Measurements from ENCODE around the gene CNTN1.

The CNTN1 gene

DNA sequence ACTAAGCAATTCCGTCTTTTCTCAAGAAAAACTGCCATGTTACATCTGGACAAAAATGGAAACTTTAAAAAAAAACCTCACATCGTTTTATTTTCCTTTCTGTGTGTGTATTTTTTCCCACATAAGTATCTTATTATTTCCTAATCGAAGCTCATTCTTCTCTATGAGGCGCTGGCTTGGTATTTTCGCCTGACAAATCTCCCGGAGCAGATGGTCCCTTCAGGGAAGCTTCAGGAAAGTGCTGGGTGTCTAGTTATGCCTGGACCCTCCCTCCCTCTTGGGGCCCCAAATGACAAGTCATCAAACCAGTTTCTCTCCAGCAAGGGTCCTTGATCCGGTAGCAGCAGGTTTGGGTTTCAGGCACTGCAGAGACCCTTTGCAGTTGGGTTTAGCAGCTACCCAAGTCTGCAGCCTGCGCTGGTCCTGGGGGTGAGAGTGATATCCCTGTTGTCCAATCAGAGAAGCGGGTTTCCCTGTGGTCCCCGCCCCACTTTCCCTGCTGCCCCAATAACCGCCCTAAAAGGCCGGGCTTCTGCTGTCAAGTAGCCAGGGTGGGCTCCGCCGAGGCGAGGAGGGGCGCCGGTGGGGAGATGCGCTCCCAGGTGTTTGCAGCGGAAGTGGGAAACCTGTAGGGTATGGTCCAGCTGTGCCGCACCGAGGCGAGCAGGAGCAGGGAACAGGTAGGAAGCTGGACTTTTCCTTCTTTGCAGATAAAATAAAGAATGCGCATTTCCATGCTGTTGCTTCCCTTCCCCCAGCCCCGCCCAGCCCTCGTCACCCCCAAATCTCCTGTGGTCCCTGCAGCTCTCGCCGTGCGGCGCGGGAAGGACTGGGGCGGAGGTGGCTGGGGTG, at the start of gene CNTN1:
CNTN1 (plus strand) TSS at position 527 of the 852 bp plus-strand sequence.
- no peak for DNase-seq

DNA sequence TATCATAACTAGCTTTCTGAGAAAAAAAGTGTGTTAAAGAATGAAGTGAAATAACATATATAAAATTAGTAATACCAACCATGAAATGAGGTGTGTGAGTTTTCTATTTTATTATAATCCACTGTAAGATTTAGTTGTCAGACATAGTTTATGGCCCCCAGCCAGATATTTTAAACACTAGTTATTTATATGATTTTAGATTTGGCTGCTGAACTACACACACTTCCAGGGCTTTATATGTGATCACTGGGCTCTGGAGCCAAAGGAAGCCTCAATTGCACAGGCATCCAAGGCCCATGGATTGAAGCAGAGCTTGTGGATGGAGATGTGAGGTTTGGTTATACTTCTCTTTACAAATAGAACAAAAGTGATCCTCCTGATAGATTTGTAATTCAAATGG, 48.7 kb upstream of the CNTN1 start:
- DNase-seq: no peak

DNA sequence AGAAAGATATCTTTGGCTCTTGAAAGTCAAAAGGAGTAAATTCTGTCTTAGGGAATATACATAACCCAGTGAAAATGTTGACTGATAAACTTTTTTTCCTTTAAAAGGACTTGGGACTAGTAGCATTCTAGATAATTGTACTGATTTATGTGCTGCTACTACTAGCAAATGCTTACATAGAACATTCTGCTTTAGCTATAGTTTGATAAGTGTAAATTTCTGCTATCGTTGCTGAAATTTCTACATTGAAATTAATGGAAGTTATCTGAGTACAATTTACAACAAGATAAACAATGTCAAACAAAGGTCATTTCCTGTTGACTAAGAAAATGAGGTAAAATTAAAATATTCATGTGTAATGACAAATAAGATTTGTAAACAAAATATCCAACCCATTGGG, 48.3 kb upstream of the CNTN1 start:
- DNase-seq: no peak

DNA sequence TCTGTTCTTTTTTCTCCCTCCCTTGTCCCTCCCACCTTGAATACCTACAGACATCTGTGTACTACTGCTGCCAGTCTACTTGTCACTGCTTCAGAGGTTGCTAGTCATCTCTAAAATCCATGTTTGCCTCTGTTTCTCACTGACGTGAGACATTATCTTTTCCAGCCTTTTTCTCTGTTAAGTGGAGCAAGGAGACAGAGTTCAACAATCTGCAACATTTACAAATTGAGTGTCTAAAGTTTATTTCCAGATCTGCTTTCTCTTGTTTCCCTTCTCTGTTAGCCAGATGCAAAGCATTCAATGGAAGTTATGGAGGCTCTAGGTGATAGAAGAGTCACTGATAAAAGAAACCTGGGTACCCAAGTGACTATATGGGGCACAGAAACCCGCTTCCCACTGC, 47.5 kb upstream of the CNTN1 start:
- DNase-seq: no peak

DNA sequence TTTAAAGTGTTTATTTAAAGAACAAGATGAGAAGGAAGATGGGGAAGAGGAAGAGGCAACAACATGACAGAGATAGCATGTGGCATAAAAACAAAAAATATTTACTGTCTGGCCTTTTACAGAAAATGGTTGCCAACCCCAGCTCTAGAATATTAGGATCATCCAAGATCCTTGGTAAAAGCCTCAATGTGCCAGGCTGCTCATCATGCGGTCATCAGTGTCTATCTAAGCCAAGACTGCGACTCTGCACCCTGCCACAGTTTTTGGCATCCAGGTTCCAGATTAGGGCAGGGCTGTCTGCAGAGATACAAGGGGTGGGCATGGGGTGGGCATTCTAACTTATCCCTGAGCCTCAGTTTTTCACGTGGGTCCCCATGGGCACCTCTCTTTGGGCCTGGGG, 46.9 kb upstream of the CNTN1 start:
- no peak for DNase-seq

DNA sequence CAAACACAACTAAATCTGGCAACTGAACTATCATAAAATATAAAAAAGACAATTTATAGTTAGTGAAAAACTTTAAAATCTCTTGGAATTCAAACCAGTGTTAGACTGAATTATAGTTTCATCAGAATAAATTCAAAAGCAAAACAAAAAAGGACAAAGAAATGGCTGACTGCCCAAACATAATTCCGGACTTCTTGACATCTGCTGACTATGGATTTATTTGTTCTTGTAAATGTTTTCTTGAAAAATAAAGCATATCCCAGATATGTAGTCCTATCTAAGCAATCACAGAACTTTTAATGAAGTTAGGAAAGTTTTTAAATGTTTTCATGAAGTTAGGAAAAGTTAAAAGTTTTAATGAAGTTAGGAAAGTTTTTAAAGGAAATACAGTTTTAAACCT, 45.8 kb upstream of the CNTN1 start:
- no peak for DNase-seq

DNA sequence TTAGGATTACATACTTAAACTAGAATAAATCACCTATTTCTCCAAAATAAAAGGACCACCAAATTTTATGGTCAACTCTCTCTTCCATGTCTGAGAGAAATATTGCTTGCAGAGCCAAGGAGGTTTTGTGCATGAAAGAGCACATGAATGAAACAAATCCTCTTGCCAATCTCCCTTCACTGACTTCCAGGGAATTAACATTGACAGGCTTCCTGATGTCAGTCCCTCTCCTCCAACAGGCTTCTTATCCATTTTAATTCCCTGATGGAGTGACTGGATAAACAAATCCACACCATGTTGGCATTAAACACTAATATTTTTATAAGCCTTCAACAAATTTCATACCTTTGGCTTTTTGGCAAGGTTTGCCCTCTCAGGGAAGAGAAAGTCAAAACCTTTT, 45.3 kb upstream of the CNTN1 start:
- no peak for DNase-seq

DNA sequence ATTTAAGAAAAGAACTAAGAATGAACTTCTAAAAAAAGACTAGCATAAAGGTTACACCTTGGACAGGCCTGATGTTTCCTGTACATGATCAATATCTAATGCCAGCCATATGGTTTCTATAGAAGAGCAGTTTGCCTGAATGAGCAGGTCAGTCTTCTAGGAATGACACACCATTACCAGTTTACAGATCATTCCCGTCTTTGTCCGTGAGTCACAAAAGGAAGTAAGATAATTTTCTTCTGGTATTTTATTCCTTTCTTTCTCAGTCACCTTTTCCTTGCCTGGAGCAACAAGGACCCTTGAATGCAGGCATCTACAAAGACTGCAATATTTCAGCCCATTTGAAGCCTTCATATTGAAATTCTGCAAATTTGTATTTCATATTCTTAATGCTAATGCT, 44.6 kb upstream of the CNTN1 start:
- no peak for DNase-seq

DNA sequence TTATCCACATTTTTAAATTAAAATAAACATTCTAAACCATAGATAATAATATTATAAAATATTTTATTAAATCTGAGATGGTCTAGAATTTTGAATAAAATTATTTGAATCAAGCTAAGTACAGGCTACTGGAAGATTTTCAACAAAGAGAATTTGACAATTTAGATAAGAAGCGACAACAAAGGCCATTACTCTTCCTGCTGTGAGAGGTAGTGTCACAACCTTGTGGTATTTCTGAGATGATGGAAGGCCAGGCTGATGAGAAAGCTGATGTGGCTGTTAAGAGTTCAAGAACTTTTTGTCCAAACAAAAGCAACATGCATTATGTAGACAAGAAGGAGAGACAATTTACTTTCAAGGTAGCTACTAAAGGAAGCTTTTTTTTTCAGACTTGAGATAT, 43.7 kb upstream of the CNTN1 start:
- no peak for DNase-seq

DNA sequence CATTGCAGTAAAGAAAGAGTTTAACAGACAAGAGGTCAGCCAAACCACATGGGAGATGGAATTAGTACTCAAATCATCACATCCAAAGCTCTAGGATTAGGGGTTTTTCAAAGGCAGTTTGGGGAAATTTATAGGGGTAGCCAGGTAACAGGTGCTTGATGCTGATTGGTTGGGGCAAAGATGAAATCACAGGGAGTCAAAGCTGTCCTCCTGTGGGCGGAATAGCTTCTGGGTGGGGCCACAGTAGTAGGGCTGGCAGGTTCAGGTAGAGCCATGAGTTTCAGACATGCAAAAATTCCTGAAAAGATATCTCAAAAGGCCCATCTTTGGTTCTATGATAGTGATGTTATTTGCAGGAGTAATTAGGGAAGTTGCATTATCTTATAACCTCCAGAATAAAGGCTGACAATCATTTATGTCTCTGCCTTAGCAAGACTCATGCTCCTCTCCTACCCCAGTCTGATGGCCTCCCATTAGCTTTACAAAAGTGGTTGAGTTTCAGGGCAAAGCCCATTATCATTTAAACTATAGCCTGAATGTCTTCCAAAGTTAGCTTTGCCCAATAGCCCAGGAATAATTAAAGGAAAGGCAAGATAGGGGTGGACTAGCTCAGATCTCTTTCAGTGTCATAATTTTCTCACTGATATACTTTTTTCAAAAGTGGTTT, 42.1 kb upstream of the CNTN1 start:
- DNase-seq: no peak

DNA sequence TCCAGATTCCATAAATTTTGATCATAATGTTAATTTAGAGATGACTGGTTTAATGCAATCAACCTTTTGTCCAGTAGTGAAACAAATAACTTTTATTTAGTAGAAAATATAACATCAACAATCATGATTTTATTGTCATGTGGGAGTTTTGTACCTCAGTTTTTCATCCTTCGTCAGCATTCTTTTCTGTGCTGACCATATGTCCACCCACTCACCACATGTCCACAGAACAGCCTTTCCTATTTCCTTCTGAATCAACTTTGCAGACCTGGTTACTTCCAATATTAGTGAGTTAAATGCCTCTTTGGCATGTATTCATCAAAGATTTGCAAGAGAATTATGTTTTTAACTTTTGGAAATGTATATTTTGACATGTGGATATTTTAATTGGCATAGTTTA, 36.8 kb upstream of the CNTN1 start:
- no peak for DNase-seq

DNA sequence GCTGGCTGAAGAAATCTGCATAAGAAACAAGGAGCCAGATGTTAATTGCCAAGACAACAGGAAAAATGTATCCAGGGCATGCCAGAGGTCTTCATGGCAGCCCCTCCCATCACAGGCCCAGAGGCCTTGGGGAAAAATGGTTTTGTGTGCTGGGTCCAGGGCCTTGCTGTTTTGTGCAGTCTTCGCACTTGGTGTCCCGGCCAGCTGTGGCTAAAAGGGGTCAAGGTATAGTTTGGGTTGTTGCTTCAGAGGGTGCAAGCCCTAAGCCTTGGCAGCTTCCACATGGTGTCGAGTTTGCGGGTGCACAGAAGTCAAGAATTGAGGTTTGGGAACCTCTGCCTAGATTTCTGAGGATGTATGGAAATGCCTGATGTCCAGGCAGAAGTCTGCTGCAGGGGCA, 29.9 kb upstream of the CNTN1 start:
- no peak for DNase-seq

DNA sequence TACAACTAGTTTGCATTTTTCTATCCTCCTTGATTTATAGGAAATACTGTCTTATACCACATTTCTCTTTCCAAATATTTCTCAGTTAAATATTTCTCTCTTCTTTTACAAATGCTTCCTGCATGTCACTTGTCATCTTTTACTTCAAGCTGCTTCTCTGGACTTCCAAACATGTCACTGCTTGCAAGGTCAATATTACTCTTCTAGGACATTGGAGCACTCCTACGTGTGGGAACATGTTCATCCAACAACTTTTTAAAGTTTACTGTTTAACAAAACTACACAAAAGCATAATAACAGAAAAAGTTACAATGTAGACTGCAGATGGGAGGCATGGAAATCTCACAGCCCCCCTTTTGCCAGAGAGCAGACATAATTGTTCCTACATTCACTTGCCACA, 28.5 kb upstream of the CNTN1 start:
- no peak for DNase-seq

DNA sequence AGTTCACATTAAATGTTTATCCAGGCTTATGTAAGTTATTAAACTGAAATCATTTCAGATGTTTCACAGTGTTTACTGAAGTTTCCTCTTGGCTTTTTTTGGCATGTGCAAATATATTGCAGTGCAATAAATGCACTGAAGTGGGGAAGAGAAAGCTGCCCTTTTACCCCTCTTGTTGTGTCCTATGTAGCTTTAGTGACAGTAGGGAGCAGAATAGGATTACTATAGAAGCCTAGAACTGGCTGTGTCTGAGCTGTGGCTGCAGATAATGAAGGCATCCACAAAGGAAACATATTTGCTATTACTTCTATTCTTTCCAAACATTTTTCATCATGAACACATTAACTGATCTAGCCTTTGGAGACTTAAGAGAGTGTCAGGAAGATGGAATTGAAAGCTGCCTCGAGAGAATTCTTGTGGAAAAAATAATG, 24.1 kb upstream of the CNTN1 start:
- DNase-seq: no peak

DNA sequence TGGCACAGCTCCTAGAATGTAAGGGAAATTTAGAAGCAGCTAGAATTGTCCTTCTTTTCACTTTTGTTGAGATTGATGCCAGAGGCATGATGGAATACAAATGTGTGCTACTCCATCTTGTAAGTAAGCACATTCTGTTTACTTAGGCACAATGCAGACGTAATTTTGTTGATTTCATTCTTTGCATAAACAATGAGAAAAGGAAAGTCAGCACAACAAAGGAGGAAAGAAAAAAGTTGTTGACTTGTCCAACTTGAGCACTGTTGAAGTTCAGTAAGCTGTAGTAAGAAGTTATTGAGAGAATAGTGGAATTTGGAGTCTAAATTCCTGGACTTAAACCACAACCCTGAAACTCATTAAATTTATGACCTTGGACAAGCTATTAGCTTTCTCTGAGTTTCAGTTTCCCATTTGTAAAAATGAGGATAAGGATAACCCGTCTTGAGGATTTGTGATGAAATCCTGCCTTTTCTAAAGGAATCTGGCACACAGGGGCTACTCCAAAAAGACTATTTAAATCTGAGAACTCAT, 19.4 kb upstream of the CNTN1 start:
- DNase-seq: no peak

DNA sequence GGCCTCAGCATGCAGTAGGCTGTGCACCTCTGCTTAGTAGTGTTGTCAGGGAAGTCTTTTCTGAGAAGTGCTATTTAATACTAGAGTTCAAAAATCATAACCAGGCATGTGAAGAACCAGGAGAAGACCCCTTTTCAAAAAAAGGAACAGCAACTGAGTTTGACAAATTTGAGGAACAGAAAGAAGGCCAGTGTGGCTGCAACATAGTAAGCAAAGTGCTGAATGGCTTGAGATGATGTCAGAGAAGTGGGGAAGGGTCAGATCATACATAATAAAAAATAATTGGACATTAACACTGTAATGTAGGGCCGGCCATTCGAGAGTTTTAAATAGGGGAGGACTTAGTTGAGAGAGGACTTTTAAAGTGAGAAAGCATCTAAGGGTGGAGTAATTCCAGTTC, 11.1 kb upstream of the CNTN1 start:
- no peak for DNase-seq

DNA sequence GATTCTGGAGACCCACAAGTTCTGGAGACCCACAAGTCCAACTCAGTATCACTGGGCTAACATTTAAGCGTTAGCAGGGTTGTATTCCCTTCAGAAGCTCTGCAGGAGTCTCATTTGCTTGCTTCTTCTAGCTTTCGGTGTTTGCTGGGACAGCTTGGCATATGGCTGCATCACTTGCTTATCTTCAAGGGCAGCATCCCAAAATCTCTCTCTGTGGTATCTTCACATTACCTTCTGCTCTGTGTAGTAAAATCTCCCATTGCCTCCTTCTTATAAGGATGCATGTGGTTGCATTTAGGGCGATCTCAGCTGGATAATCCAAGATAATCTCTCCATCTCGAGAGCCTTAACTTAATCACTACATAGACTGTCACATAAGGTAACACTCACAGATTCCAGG, 7.3 kb upstream of the CNTN1 start:
- DNase-seq: no peak

DNA sequence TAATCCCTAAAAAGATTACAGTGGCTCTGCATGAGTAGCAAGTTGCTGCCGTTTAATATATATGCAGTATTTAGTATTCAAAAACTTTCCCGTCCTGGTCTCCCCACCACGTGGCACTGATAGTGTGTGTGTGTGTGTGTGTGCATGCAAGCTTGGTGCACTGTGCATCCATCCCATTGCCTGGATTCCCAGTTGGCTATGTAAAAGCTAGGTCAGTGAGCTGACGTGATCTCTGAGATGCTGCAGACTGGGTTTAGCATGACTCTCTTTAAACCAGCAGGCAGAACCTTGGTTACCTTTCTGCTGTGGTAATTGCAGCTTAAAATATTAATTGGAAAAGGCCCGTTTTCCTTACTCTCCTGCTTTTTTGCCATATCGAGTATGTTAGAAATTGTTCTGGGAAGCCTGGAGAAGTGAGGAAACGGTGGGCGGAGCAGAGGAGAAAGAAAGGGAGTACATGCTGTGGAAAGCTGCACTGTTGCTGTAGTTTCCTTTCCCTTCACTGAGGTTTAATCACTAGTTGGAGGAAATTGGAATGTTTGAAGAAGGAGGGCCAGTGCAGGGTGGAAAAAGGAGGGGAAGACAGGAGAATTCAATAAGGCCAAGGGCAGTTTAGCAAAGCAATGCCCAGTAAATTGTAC, 4.0 kb upstream of the CNTN1 start:
- no peak for DNase-seq

DNA sequence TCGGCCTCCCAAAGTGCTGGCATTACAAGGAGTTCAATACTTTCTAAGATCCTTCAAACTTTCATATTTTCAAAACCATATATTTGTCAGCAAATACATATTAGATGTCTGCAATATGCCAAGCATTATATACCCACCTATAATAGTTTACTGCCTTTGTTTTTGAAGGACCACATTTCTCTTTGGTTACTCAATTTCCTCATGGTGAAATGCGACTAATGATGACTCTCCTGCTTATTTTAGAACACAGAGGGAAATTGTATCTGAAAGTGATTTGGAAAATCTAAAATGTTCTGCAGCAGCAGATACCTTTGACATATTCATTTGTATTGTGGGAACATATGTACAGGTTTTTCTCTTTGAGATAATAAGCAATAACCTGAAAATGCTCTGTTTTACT, 2.7 kb upstream of the CNTN1 start:
- no peak for DNase-seq

DNA sequence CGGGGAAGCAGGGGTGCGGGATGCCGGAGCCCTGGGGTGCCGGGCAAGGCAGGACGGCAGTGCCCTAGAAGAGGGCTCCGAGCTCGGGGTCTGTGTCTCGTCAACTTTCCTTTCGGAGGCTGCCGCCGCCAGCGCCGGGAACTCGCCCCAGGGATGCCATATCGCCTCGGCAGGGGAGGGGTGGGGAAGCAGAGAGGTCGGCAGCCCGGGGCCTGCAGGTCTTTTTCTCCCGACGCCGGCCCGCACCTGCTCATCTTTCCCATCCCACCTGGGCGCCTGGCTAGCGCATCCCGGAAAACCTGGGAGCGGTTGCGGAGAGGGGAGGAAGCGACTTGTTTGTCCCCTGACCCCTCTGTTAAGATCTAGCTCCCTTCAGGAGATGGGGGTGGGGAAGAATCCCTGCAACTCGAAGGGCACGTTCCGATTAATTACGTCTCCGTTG, 547 bp downstream of the CNTN1 start:
- DNase-seq: no peak

DNA sequence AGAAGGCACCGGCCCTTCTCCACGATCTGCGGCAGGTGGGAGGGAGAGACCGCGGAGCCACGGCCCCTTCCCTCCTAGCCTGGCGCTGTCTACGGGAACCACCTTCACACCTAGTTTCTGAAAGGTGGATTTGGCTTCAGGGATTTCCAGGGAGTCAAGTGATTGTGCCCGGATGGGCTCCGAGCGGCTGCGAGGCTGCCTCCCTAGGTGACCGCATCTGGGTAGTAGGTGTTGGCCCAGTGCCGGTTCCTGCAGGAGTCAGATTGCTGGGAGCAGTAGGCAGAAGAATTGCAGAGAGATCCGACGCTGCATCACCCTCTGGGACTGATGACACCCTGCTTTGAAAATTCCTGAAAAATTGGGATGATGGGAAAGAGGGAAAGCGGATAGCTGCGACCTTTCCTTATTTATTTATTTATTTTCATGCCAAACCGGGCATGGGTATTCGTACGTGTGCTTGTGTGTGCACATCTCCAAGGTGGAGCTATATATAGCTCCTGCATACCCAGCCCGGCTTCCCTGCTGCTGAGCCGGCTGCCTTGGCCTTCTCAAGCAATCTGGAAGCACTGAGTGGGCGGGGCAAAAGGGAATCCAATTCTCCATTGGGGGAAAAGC, 1.1 kb downstream of the CNTN1 start:
- no peak for DNase-seq

DNA sequence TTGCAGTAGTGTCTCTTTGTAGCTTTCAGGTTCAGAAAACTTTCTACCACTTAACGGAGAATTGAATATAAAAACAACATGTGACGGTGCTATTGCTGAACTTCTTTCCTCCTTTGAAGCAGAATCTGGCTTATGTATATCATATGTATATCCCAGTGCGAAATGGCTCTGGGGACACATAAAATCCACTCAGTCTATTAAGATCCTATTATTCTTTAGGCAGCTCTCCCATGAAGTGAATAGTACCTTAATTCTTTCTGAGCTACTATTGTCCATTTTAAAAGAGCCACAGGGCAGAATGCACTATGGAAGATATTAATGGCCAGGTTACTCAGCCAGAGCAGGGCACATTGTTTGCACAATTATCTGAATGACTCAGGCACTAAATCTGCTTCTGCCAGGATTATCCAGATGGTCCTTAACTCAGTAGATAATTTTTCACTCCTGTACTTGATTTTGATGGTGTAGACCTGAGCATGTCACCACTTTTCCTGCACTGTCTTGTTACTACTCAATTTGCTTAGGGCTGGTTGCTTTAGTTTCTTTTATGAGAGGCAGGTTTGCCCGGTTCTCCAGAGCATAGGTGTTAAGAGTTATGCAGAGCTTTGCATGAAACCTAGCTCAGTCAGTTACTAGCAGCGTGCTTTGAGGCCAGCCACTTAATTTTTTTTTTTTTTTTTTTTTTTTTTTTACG, 5.5 kb downstream of the CNTN1 start:
- no peak for DNase-seq

DNA sequence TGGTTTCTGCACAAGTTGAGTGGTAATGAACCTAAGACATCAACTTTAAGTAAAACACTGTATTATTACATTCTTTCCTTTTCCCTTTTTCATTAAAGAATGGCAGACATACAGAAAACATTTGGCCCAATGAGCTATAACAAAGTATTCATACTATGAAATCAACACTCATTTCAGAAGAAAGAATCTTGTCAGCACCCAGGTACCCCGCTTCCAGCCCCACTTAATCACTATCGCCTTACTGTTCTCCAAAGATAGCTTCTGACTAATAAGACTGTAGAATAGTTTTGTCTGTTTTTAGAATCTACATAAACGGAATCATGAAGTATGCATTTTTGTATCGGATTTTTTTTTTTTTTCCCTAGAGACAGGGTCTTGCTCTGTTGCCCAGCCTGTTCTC, 9.5 kb downstream of the CNTN1 start:
- no peak for DNase-seq

All from activated naive CD4-positive, alpha-beta T cell treated with anti-CD3 and anti-CD28 coated beads, Interleukin-2, amount 50 U/mL, for 16 hours (primary cell).